ENCODE measurements around the gene HNRNPF.

The HNRNPF gene

GRCh38 chr10:43351301-43351700 lies 57.7 kb downstream of the HNRNPF start:
- Histone ChIP-seq H3K27ac (no peak overlapping the region), H3K27me3 (peaks cover 44% of the 10 kb centered on the region), H3K4me1 (ENCODE audit: control insufficient read depth in 1 of 2, insufficient read depth in 1 of 2, low read depth in 1 of 2, low read length in 1 of 2) (peaks cover 8 to 10% of the 10 kb centered on the region in 2 experiments), H3K4me3 (ENCODE audit: low read depth in 1 of 2, low read length in 1 of 2) (no peak overlapping the region), H3K36me3 (no peaks in the 10 kb centered on the region), H3K9me3 (no peaks in the 10 kb centered on the region)
- no peak for TF ChIP-seq CTCF (IDR thresholded peaks at IDR 0.05)

DNA sequence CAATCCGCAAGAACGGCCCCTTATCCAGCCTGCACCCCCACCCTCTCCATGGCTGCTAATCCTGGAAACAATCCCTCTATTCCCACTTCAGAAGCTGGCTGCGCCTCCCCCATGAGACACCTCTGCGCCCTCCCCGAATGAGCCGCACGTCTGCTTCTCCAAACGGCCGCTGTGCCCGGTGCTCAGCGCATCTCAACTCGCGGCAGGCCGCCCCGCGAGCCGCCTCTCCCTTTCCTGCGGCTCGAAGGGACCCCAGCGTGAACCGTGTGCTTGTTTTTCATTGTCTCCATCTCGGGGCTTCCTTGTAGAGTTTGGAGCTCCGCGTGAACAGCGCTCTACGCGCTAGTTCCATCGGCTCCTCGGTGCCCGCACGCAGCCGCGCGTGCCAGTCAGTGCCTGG lies 58.3 kb downstream of the HNRNPF start:
- no peak overlapping the region for H3K27ac ChIP-seq
- H3K4me1 ChIP-seq (ENCODE audit: control insufficient read depth in 1 of 2, insufficient read depth in 1 of 2, low read depth in 1 of 2, low read length in 1 of 2), result peaks cover 8 to 10% of the 10 kb centered on the region in 2 experiments

DNA sequence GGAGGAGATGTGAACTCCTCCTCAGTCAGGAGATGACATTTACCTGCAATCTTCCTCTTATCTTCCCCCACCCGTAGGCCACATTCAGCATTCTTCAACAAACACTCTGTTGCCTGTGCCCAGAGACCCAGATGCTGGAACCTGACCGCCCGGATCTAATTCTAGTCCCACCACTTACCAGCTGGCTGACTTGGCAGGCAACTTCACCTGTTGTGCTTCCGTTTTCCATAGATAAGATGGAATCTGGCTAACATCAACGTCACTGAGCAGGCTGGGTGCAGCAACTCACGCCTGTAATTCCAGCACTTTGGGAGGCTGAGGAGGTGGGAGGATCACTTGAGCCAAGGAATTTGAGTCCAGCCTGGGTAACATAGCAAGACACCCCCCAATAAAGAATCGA lies 58.8 kb downstream of the HNRNPF start:
- Histone ChIP-seq H3K36me3 (no peaks in the 10 kb centered on the region), H3K27me3 (peaks cover 44% of the 10 kb centered on the region), H3K27ac (no peak overlapping the region), H3K9me3 (no peaks in the 10 kb centered on the region), H3K4me1 (ENCODE audit: control insufficient read depth in 1 of 2, insufficient read depth in 1 of 2, low read depth in 1 of 2, low read length in 1 of 2) (peaks cover 8 to 10% of the 10 kb centered on the region in 2 experiments), H3K4me3 (ENCODE audit: low read depth in 1 of 2, low read length in 1 of 2) (no peak overlapping the region)
- TF ChIP-seq CTCF (IDR thresholded peaks at IDR 0.05), result no peak

More for the DNA sequence above, 58.3 kb downstream of the HNRNPF start:
- no peak for TF ChIP-seq CTCF (IDR thresholded peaks at IDR 0.05)
- Histone ChIP-seq H3K4me3 (ENCODE audit: low read depth in 1 of 2, low read length in 1 of 2) (no peak overlapping the region), H3K9me3 (no peaks in the 10 kb centered on the region), H3K36me3 (no peaks in the 10 kb centered on the region), H3K27me3 (peaks cover 44% of the 10 kb centered on the region)

DNA sequence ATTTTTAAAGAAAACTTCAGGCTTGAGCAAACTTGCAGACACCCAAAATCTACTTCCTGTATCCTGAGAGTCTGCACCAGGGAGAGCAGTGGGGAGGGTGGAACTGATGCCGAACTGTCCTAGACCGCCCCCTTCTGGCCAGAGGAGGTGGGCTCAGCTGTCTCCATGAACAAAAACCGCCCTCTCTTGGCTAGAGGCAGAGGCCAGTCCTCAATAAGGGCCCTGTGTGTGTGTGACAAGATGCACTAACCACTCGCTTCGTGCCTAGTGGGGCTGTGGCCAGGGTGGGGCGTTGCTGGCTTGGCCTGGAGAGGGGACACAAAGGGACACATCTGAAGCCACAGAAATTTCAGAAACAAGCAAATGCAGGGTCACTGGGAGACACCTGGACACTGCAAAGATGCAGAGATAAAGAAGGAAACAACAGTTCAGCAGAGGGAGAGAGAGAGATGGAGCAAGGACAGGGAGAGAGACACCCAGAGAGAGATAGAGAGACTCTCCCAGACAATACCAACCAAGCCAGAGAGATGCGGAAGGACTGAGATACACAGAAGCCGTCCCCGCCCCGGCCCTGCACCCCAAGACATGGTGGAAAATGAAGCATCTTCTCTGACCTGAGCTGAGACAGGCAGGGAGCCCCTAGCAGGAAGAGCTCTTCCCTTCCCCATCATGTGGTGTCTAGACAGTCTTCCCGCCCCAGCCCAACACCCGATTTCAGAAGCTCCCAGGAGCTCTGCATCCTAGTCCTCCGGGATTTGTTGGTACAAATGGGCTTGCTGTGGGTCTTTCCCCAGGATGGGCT lies 60.3 kb downstream of the HNRNPF start:
- TF ChIP-seq CTCF (IDR thresholded peaks at IDR 0.05), result peak; percentile 94
- Histone ChIP-seq H3K27me3 (peaks cover 41% of the 10 kb centered on the region), H3K36me3 (no peaks in the 10 kb centered on the region), H3K4me1 (ENCODE audit: control insufficient read depth in 1 of 2, insufficient read depth in 1 of 2, low read depth in 1 of 2, low read length in 1 of 2) (peaks cover 8 to 10% of the 10 kb centered on the region in 2 experiments), H3K4me3 (ENCODE audit: low read depth in 1 of 2, low read length in 1 of 2) (no peak overlapping the region), H3K9me3 (no peaks in the 10 kb centered on the region), H3K27ac (no peak overlapping the region)

DNA sequence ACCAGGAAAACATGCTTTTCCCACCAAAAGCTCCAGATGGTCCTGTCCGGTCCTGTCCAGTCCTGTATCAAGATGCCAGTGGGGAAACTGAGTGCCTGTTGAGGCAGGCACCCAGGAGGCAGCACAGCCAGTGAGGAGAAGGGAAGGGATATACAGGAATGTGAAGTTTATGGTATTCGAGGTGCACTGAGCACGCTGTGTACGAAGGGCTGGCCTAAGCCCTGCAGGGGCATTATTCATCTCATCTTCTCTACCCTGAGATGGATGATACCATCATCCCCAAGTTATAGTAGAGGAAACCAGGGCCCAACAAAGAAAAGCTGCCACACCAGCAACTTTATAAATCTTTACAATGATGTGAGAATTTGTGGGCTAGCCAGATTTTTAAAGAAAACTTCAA lies 61.0 kb downstream of the HNRNPF start:
- H3K4me1 ChIP-seq (ENCODE audit: control insufficient read depth in 1 of 2, insufficient read depth in 1 of 2, low read depth in 1 of 2, low read length in 1 of 2), result peaks cover 8 to 10% of the 10 kb centered on the region in 2 experiments
- no peak for TF ChIP-seq CTCF (IDR thresholded peaks at IDR 0.05)
- H3K27me3 ChIP-seq, result peaks cover 41% of the 10 kb centered on the region
- H3K9me3 ChIP-seq, result no peaks in the 10 kb centered on the region
- H3K27ac ChIP-seq, result no peak overlapping the region
- H3K4me3 ChIP-seq (ENCODE audit: low read depth in 1 of 2, low read length in 1 of 2), result no peak overlapping the region
- no peaks in the 10 kb centered on the region for H3K36me3 ChIP-seq

All from neutrophil (primary cell).